AG04450 (cell line): ENCODE data around the gene TTN. TPM values are rescaled to one million over a fixed set of nuclear protein-coding genes. Genes with fewer than 3 reads are reported as not detected.
"Not testable (repeated sequence)": the region's sequence is repeated elsewhere in the genome, so short reads cannot be mapped to it uniquely, and the experiment has no call there.

Experiments
- CTCF ChIA-PET: fragments of 300-600, 350-600 bp; formaldehyde crosslinking; extraction: SDS; loops from one replicate; lab custom pipeline; 2022; ENCODE audit warnings: antibody characterized with exemption, inconsistent platforms; lab: Charles Lee
- POLR2A ChIA-PET: fragments of 350-600 bp; formaldehyde crosslinking; extraction: SDS; loops from one replicate; lab custom pipeline; 2021; ENCODE audit warnings: antibody characterized with exemption, inconsistent platforms; lab: Yijun Ruan, JAX
- DNase-seq: peaks from one replicate; pipeline ENCODE4 v3.0.0-alpha.2; 2011; ENCODE audit warnings: low read depth, low spot score
- H3K27ac ChIP-seq: one replicate; pipeline ENCODE4 v1.5.1; 2012; ENCODE audit warnings: low read depth, low read length, control low read depth
- H3K27me3 ChIP-seq: one replicate; pipeline ENCODE4 v1.6.0; 2012; ENCODE audit warnings: low read length; ENCODE audit not compliant: control insufficient read depth, insufficient read depth
- H3K4me3 ChIP-seq: 2 replicates; pipeline ENCODE4 v1.5.1; 2011; ENCODE audit warnings: mild to moderate bottlenecking, low read depth, low read length, control low read depth
- H3K9me3 ChIP-seq: 2 replicates; pipeline ENCODE4 v1.5.1; 2012; ENCODE audit warnings: low read length; ENCODE audit not compliant: control insufficient read depth, insufficient read depth
- polyA plus RNA-seq: library from polyadenylated mRNA; depleted of rRNA; stranded (reverse); fragments of >200 nt; gene quantifications from 2 replicates; pipeline ENCODE4 v1.2.3, GENCODE V29; 2011
- TF ChIP-seq, protein P1 (sequence below): IDR thresholded peaks from 2 replicates; pipeline ENCODE4 v1.5.1; 2011; ENCODE audit warnings: low read depth, low read length, control low read depth, inconsistent platforms

TTN gene
- polyA plus RNA-seq, 1 experiment = 0.06 TPM

DNA sequence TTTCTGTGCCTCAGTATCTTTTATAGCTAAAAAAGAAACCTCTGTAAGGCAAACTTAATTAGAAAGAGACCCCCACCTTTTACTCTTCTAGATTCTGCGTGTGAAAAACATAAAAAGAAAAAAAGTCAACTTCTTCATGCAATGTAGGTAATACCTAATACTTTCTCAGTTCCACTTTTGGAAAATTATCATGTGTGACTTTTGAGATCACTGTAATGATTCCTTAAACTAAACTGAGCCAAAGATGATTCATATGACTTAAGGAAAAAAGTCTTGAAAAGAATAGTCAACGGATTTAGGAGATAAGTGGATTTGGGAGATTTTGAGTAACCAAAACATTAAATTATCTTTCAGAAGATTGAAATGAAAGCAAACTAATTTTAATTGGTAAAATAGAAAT, 278.0 kb downstream of the TTN start:
- POLR2A ChIA-PET = no interaction called here

GRCh38 chr2:178528647-178529046, 278.6 kb downstream of the TTN start:
- no peak for DNase-seq
- POLR2A ChIA-PET = no interaction called here
- CTCF ChIA-PET = no interaction called here

More for the DNA sequence above, 278.0 kb downstream of the TTN start:
- TF ChIP-seq, protein P1, sequence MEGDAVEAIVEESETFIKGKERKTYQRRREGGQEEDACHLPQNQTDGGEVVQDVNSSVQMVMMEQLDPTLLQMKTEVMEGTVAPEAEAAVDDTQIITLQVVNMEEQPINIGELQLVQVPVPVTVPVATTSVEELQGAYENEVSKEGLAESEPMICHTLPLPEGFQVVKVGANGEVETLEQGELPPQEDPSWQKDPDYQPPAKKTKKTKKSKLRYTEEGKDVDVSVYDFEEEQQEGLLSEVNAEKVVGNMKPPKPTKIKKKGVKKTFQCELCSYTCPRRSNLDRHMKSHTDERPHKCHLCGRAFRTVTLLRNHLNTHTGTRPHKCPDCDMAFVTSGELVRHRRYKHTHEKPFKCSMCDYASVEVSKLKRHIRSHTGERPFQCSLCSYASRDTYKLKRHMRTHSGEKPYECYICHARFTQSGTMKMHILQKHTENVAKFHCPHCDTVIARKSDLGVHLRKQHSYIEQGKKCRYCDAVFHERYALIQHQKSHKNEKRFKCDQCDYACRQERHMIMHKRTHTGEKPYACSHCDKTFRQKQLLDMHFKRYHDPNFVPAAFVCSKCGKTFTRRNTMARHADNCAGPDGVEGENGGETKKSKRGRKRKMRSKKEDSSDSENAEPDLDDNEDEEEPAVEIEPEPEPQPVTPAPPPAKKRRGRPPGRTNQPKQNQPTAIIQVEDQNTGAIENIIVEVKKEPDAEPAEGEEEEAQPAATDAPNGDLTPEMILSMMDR = no peak
- Histone ChIP-seq H3K27ac (no peak overlapping the region), H3K4me3 (no peak overlapping the region), H3K27me3 (no peaks in the 10 kb centered on the region), H3K9me3 (no peaks in the 10 kb centered on the region)
- DNase-seq = no peak
- CTCF ChIA-PET = no interaction called here

GRCh38 chr2:178527592-178527991, 279.6 kb downstream of the TTN start:
- no peak for DNase-seq
- ChIA-PET CTCF (interaction anchor here (1.0 kb wide), 1 partner anchor 11 kb away, joined by 4 read pairs; no protein-coding TSS in a partner anchor), POLR2A (no interaction called here)
- Histone ChIP-seq H3K27me3 (no peaks in the 10 kb centered on the region), H3K4me3 (no peak overlapping the region), H3K27ac (no peak overlapping the region), H3K9me3 (no peaks in the 10 kb centered on the region; the same call in 1 of the 2 replicates)
- TF ChIP-seq, protein P1 = no peak

More at GRCh38 chr2:178528647-178529046, 278.6 kb downstream of the TTN start:
- Histone ChIP-seq H3K27ac (no peak overlapping the region), H3K27me3 (no peaks in the 10 kb centered on the region), H3K4me3 (no peak overlapping the region), H3K9me3 (no peaks in the 10 kb centered on the region)
- TF ChIP-seq, protein P1 = no peak

DNA sequence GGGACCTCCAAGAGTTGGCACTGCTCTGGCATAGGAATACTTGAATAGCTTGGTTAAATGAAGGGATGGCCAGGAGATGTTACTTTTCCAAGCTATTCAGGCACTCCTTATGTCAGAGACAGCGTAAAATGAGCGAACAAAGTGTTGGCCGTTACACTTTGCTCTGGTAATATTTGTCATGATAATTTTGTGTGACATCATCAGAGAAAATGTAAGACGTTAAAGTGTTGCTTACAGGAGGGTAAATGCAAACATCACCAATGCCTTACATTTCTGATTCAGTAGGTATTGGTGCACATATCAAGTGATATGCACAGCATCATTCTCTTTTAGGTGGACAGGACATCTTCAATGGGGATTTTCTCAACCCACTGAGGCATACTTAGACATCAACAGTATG, 281.0 kb downstream of the TTN start:
- CTCF ChIA-PET = no interaction called here
- Histone ChIP-seq H3K27me3 (no peaks in the 10 kb centered on the region), H3K4me3 (no peak overlapping the region), H3K9me3 (no peaks in the 10 kb centered on the region; the same call in 1 of the 2 replicates), H3K27ac (no peak overlapping the region)
- POLR2A ChIA-PET = no interaction called here
- TF ChIP-seq, protein P1 = no peak
- no peak for DNase-seq

- CTCF ChIA-PET = not testable (repeated sequence)
Observed at GRCh38 chr2:178525460-178525859, 281.8 kb downstream of the TTN start.

DNA sequence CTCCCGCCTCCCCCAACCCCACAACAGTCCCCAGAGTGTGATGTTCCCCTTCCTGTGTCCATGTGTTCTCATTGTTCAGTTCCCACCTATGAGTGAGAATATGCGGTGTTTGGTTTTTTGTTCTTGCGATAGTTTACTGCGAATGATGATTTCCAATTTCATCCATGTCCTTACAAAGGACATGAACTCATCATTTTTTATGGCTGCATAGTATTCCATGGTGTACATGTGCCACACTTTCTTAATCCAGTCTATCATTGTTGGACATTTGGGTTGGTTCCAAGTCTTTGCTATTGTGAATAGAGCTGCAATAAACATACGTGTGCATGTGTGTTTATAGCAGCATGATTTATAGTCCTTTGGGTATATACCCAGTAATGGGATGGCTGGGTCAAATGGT, 282.2 kb downstream of the TTN start:
- DNase-seq, H3K27ac ChIP-seq, H3K4me3 ChIP-seq, H3K27me3 ChIP-seq, CTCF ChIA-PET, POLR2A ChIA-PET, H3K9me3 ChIP-seq: not testable (repeated sequence)

More at GRCh38 chr2:178525460-178525859, 281.8 kb downstream of the TTN start:
- H3K27me3 ChIP-seq, DNase-seq, H3K27ac ChIP-seq, H3K4me3 ChIP-seq, POLR2A ChIA-PET, H3K9me3 ChIP-seq: not testable (repeated sequence)
